OCI-LY7 (cell line): ENCODE data around the gene KCNQ1. TPM values are rescaled to one million over a fixed set of nuclear protein-coding genes. Genes with fewer than 3 reads are reported as not detected.

Source experiments
- BruUV-seq: library from RNA; stranded (reverse); fragments of 400-500 nt; replicated peaks from 2 replicates; lab custom pipeline; 2021; lab: Mats Ljungman, UMichigan
- CTCF ChIA-PET: fragments of 300-600 bp; sonication (Branson Sonifier 250); formaldehyde crosslinking; loops from one replicate; lab custom pipeline; 2022; ENCODE audit warnings: antibody characterized with exemption; ENCODE audit not compliant: unreplicated experiment; lab: Charles Lee
- POLR2A ChIA-PET: fragments of 300-600 bp; sonication (Branson Sonifier 250); formaldehyde crosslinking; loops from one replicate; lab custom pipeline; 2022; ENCODE audit warnings: antibody characterized with exemption; lab: Charles Lee
- DNase-seq: peaks from one replicate; pipeline ENCODE4 v3.0.0-alpha.2; 2015; ENCODE audit warnings: low spot score
- H2AFZ ChIP-seq: fragments of 200-600 bp; sonication (generic), shearing (Covaris generic); 2 replicates; pipeline ENCODE4 v1.6.1; 2014; ENCODE audit warnings: mild to moderate bottlenecking, antibody characterized with exemption, low read length, moderate library complexity
- H3K27ac ChIP-seq: fragments of 200-600 bp; sonication (generic); 2 replicates; pipeline ENCODE4 v1.5.1; 2014; ENCODE audit warnings: mixed run types, low read depth, mild to moderate bottlenecking, moderate library complexity, low read length, inconsistent platforms; ENCODE audit not compliant: poor library complexity, severe bottlenecking
- H3K36me3 ChIP-seq: fragments of 200-600 bp; sonication (generic); 2 replicates; pipeline ENCODE4 v1.6.1; 2014; ENCODE audit warnings: mild to moderate bottlenecking, antibody characterized with exemption, low read length, moderate library complexity, mixed read lengths; ENCODE audit not compliant: insufficient read depth
- H3K4me1 ChIP-seq: fragments of 200-600 bp; sonication (generic); 2 replicates; pipeline ENCODE4 v1.5.1; 2014; ENCODE audit warnings: mild to moderate bottlenecking, low read length; ENCODE audit not compliant: insufficient read depth, poor library complexity, severe bottlenecking
- H3K4me2 ChIP-seq: fragments of 200-600 bp; sonication (generic); 2 replicates; pipeline ENCODE4 v1.6.1; 2014; ENCODE audit warnings: mild to moderate bottlenecking, low read length
- H3K4me3 ChIP-seq: fragments of 200-600 bp; sonication (generic); 2 replicates; pipeline ENCODE4 v1.5.1; 2014; ENCODE audit warnings: mild to moderate bottlenecking, low read depth, low read length; ENCODE audit not compliant: poor library complexity, severe bottlenecking
- H3K79me2 ChIP-seq: fragments of 200-600 bp; sonication (generic); 2 replicates; pipeline ENCODE4 v1.6.1; 2016; ENCODE audit warnings: low read depth, mild to moderate bottlenecking, low read length, moderate library complexity, mixed read lengths; ENCODE audit not compliant: insufficient read depth
- H3K9me2 ChIP-seq: fragments of 200-600 bp; sonication (generic); 2 replicates; pipeline ENCODE4 v1.6.1; 2016; ENCODE audit warnings: mild to moderate bottlenecking, low read length, mixed read lengths; ENCODE audit not compliant: insufficient read depth
- H3K9me3 ChIP-seq: fragments of 200-600 bp; sonication (generic); 2 replicates; pipeline ENCODE4 v1.6.1; 2014; ENCODE audit warnings: mild to moderate bottlenecking, mixed run types, low read length, mixed read lengths
- H4K20me1 ChIP-seq: fragments of 200-600 bp; sonication (generic); 2 replicates; pipeline ENCODE4 v1.6.1; 2014; ENCODE audit warnings: mild to moderate bottlenecking, antibody characterized with exemption, low read length, moderate library complexity, mixed read lengths; ENCODE audit not compliant: insufficient read depth
- CTCF ChIP-seq: fragments of 200-600 bp; sonication (generic); conservative IDR thresholded peaks from 2 replicates; pipeline ENCODE4 v1.5.1; 2014; ENCODE audit warnings: mild to moderate bottlenecking, antibody characterized with exemption, low read length, moderate library complexity, mixed read lengths
- EZH2phosphoT487 ChIP-seq: fragments of 200-600 bp; sonication (generic); IDR thresholded peaks from 2 replicates; pipeline ENCODE4 v1.6.1; 2018; ENCODE audit warnings: low read depth, borderline replicate concordance, mild to moderate bottlenecking, mixed run types, antibody characterized with exemption, low read length, moderate library complexity, mixed read lengths
- intact Hi-C: fragments of 100-400 bp; cut with micrococcal nuclease; formaldehyde crosslinking; loops from one replicate; pipeline ENCODE4 v1.10.0; 2022; ENCODE audit not compliant: unreplicated experiment
- total RNA-seq, 2 experiments: library from RNA; depleted of rRNA in 1 of 2; stranded (reverse); fragments of >200 nt in 1 of 2; shearing (Covaris generic) in 1 of 2; gene quantifications; 2 replicates each; pipeline ENCODE4 v1.2.3, GENCODE V29; 2014 to 2022

KCNQ1 gene
- total RNA-seq, 2 experiments from 2014 or later, result 0.22 to 1.3 TPM

DNA sequence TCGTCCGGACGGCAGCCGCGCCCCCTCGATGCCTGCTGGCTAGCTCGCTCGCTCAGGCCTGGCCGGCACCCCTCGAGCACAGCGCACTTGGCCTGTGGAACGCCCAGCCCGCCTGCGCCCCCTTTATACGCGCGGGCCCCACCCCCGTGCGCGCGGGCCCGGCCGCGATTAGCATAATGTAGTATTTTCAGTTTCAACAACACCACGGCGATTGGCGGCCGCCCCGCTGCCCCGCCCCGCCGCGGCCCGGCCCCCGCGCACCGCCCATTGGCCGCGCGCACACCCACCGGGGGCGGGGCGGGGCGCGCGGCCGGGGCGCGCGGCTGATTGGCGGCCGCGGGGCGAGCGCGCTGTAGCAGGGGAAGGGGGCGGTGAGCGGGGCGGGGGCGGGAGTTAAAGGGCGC is 440.9 kb downstream of the KCNQ1 start, which contains the start of gene CDKN1C:
TSS of gene CDKN1C (minus strand) at position 98 of the 404 bp plus-strand sequence. CDS start 319 bp downstream, outside the sequence.
- POLR2A ChIA-PET, result interaction anchor here (0.6 kb wide), 1 partner anchor 214 kb away, joined by 3 read pairs; no protein-coding TSS in a partner anchor
- Histone ChIP-seq H2AFZ (no peak within 1 kb of the TSS), H4K20me1 (no peaks in the 10 kb centered on the region; the same call in 1 of the 2 replicates), H3K4me1 (peaks cover 13% of the 10 kb centered on the region), H3K9me3 (no peaks in the 10 kb centered on the region), H3K9me2 (no peaks in the 10 kb centered on the region), H3K36me3 (no peaks in the 10 kb centered on the region), H3K27ac (no peak within 1 kb of the TSS), H3K4me3 (peak within 1 kb of the TSS; percentile 65), H3K79me2 (no peaks in the 10 kb centered on the region), H3K4me2 (peak within 1 kb of the TSS; percentile 80)
- intact Hi-C loops, result loop anchor here (5.0 kb wide), 1 partner anchor 193 kb away; no protein-coding TSS in a partner anchor
- TF ChIP-seq EZH2phosphoT487 (no peak), CTCF (no peak)
- CTCF ChIA-PET, result no interaction called here
- DNase-seq, result peak; percentile 82
- BruUV-seq, result no TSS peak

DNA sequence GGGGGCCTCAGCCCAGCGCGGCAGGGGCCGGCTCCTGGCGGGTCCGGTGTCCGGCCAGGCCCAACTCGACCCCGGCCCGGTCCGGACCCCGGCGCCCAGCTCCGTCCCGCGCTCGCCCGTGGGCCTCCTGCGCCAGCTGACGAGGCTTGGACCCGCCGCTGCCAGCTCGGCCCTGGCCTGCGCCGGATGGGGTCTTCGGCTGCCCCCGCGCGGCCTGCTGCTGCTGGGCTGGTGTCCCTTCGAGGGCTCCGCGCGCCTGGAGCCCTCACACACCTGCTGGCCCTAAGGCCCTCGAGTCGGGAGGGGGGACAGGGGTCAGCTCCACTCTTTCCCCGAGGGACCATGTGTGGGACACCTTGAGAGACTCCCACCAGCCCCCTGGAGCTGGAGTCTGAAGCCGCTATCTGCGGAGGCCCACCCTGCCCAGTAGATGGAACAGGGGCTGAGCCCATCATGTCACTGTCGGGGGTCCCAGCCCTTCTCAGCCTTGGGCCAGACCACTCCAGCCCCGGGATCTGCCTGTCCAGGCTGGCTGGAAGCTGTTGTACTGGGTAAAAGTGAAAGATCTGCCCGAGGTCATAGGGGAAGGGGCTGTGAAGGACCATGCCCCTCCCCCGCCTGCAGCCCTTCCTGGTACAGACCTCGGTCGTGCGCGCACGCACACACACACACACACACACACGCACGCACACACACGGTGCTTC is 441.5 kb downstream of the KCNQ1 start:
- BruUV-seq, result no TSS peak
- no peaks in the 10 kb centered on the region; the same call in 1 of the 2 replicates for H4K20me1 ChIP-seq
- H3K9me2 ChIP-seq, result no peaks in the 10 kb centered on the region
- DNase-seq, result peak; percentile 30
- H3K4me2 ChIP-seq, result peak overlapping the region; percentile 55
- POLR2A ChIA-PET, result interaction anchor here (0.6 kb wide), 1 partner anchor 215 kb away, joined by 3 read pairs; no protein-coding TSS in a partner anchor
- no peak overlapping the region for H2AFZ ChIP-seq
- no peak overlapping the region for H3K27ac ChIP-seq
- no peak for TF ChIP-seq CTCF
- TF ChIP-seq EZH2phosphoT487, result no peak
- intact Hi-C loops, result loop anchor here (5.0 kb wide), 1 partner anchor 194 kb away; no protein-coding TSS in a partner anchor
- H3K4me1 ChIP-seq, result peaks cover 18% of the 10 kb centered on the region
- H3K79me2 ChIP-seq, result no peaks in the 10 kb centered on the region
- no peaks in the 10 kb centered on the region for H3K9me3 ChIP-seq
- CTCF ChIA-PET, result no interaction called here
- H3K36me3 ChIP-seq, result no peaks in the 10 kb centered on the region
- H3K4me3 ChIP-seq, result peak overlapping the region; percentile 38

- no peak for DNase-seq
- CTCF ChIA-PET, result no interaction called here
- Histone ChIP-seq H4K20me1 (no peaks in the 10 kb centered on the region; the same call in 1 of the 2 replicates), H3K4me3 (no peak overlapping the region), H3K4me2 (no peak overlapping the region), H2AFZ (no peak overlapping the region), H3K79me2 (no peaks in the 10 kb centered on the region), H3K36me3 (no peaks in the 10 kb centered on the region), H3K9me2 (no peaks in the 10 kb centered on the region), H3K9me3 (no peaks in the 10 kb centered on the region), H3K27ac (no peak overlapping the region), H3K4me1 (peaks cover 24% of the 10 kb centered on the region)
- intact Hi-C loops, result loop anchor here (5.0 kb wide), 1 partner anchor 195 kb away; no protein-coding TSS in a partner anchor
- BruUV-seq, result no TSS peak
- TF ChIP-seq EZH2phosphoT487 (no peak), CTCF (no peak)
- POLR2A ChIA-PET, result no interaction called here
These were observed 442.1 kb downstream of the KCNQ1 start for GRCh38 chr11:2886936-2887335.
